GM21529 (cell line): ENCODE data around the gene CEP78.
A peak's percentile ranks its signal among the peaks of the same experiment; 100 is the strongest.

Source experiments
- ATAC-seq: cut with Tn5 transposase; IDR thresholded peaks from one replicate; pipeline ENCODE4 v1.9.1; 2021; ENCODE audit not compliant: unreplicated experiment

CEP78 gene

DNA sequence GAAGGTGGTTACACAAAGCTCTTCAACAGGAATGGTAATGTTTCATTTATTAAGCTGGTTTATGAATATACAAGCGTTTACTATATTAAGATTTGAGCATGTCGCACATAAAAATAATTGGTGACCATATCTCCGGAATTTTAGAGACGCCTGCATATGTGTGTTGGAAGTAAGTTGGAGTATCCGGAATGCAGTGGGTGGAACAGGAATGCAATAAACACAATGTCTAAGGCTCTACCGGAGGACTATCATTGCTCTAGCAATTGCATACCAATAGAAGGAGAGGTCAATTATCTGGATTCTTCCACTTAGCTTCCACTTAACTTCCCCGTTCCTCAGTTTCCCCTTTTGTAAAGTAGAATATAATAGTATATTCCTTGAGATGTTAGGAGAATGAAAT, 1.1 kb upstream of the CEP78 start:
- no peak for ATAC-seq

- no peak for ATAC-seq
These were observed 566 bp upstream of the CEP78 start for GRCh38 chr9:78235256-78235761.

DNA sequence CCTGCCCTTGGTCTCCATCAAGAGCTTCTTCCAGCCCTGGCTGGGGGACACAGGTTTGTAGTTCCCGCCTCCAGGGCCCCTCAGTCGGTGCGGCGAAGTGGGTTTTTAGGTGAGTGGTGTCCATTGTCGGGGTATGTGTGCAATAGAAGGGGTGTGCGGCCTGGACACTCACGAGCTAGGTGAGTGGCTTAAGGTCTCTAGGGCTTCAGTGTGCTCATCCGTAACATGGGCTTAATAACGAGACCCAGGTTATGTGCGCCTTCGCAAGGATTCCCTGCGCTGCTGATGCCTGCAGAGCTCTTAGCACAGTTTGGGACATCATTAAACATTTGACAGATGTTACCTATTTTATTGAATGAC, 656 bp downstream of the CEP78 start:
- ATAC-seq: peak; percentile 18

DNA sequence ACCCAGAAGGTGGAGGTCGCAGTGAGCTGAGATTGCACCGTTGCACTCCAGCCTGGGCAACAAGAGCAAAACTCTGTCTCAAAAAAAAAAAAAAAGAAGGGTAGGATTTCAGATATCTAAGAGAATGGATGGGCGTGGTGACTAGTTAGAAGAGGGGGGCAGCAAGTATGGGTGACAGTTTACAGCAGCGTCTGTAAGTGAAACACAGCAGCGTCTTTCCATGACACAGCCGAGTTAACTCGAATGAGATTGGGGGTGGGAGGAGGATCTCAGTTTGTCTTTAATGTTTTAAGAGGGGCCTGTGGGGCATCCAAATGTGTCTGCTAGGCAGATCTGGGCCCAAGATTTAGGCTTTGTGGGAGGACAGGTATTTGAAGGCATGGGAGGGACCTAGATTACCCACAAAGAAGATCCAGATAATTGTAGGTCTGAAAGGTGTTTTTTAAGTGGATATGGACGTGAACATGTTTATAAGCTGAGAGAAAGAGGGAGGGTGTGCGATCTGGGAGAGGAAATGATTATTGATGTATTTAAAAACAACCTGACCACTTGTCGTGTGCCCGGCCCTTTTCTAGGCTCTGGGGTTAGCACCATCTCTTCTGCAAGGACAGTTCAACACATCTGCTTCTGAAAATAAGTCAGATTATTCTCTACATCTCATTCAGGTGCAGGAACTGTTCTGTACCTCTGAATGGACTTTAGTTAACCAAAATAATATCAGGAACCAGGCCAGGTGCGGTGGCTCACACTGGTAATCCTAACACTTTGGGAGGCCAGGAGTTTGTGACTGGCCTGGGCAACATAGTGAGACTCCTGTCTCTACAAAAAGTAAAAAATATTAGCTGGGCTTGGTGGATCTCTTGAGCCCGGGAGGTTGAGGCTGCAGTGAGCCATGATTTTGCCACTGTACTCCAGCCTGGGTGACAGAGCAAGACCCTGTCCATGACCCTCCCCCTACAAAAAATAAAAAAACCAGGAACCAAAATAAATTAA, 2.5 kb downstream of the CEP78 start:
- ATAC-seq: no peak

DNA sequence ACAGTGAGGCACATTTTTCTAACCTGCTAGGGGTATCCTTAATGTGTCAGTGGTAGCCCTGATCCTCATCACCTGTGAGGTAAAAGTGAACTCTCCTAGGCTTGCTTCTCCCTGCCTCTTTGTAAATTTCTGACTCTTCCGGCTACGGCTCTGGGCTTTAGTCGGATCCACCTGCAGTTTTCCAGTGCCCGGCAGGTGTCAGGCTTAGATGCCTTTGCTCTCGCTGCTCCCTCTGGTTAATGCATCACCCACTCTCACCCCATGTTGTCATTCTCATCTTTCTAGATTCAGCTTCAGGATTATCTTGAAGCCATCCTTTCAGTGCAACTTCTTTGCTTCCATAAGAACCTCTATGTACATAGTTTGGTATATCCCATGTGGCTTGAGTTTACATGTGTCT, 3.6 kb downstream of the CEP78 start:
- no peak for ATAC-seq

DNA sequence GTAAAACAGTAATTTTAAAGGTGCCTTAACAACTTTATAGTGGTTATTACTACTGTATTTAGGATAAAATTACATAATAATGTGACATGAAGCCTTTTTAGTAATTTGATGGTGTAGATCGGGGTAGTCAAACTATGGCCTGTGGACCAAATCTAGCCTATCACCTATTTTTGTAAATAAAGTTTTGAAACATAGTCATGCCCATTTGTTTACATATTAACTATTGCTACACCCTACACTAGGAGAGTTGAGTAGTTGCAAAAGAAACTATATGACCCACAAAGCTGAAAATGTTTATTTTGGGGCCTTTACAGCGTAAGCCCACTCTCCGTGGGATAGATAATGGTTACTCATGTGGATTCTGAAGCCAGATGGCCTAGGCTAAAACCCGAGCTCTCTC, 6.2 kb downstream of the CEP78 start:
- no peak for ATAC-seq

GRCh38 chr9:78243130-78243529, 7.3 kb downstream of the CEP78 start:
- ATAC-seq: no peak

DNA sequence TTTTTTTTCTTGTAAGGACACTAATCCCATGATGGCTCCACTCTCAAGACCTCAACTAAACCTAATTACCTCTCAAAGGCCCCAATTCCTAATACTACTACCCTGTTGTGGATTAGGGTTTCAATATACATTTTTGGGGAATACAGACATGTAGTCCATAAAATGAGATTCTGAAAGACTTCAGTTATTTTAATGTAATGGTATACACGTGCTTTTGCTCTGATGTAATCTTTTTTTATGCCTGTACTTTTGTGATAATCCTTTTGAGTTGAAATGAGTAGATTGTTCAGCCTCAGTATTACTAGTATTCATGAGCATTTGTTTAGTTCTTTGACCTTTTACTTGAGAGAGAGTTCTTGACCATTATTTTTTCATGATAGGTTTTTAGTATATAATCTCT, 9.5 kb downstream of the CEP78 start:
- ATAC-seq: no peak

- ATAC-seq: no peak
These were observed 12.8 kb downstream of the CEP78 start for GRCh38 chr9:78248635-78249034.

DNA sequence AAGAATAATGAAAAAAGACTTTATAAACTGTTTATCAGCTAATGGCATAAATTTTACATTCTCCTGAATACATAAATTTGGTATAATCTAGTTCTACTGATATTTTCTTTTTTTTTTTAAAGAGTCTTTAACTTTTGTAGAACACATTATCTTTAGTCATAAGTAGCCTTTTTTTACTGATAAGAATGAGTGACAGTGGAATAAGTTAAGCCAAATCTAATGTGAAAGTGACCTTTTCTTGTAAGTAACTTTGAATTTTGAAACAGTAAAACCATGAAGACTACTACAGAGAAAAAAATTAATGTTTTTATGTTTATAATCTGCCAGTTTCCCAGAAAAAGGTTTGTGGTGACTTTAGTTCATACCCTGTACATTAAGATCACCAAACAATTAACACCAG, 13.7 kb downstream of the CEP78 start:
- ATAC-seq: no peak

GRCh38 chr9:78252616-78253015, 16.7 kb downstream of the CEP78 start:
- ATAC-seq: no peak

DNA sequence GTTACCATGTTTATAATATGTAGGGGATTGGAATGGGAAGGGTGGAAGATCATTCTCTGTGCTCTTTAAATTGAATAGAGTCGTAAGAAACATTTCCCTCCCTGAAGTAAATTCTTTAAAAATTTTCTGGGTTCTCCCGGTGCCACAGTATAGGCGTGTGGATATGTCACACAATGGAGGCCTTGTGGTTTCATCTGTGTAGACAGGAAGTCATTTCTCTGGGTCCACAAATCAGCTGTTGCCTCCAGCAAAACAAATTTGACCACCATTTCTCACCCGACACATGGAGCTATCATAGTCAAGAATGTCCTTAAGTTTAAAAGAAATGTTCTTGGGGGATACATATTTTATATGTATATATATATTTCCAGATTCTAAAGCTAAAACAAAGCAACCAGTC, 17.4 kb downstream of the CEP78 start:
- ATAC-seq: no peak

GRCh38 chr9:78261403-78262001, 25.6 kb downstream of the CEP78 start:
- no peak for ATAC-seq

GRCh38 chr9:78262655-78263054, 26.8 kb downstream of the CEP78 start:
- no peak for ATAC-seq

DNA sequence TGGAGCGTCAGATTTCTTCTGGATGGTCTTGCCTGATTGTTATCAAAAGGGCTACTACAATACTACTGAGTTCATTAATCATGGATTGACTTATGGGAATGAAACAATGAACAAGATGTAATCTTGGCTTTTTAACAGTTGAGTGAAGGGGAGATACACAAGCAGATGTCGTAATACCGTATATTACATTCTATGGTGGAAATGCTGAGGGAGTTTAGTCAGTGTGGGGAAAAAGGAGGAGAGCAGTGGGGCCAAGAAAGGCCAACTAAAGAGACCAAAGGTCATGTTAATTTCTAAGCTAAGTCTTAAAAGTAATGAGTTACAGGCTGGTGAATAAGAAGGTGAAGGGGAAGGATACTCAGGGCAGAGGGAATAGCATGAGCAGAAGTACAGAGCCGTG, 32.0 kb downstream of the CEP78 start:
- no peak for ATAC-seq

DNA sequence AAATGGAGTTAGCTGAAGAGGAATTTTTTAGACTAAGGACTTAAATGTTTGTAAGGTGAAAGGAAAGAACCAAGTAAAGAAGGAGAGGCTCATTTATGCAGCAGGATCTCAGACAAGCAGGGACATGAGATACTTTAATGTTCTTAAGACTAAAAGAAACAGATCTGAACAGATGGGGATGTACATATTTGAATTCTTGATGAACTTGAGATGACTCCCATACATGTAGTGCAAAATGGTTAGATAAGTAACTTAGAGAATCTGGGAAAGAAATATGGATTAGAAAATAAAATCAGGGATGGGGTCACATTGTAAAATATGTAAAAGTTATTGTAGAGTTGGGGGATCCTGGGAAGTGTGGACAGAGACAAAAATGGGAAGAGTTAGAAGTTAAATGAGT, 33.9 kb downstream of the CEP78 start:
- no peak for ATAC-seq

GRCh38 chr9:78272307-78272706, 36.4 kb downstream of the CEP78 start:
- ATAC-seq: no peak

DNA sequence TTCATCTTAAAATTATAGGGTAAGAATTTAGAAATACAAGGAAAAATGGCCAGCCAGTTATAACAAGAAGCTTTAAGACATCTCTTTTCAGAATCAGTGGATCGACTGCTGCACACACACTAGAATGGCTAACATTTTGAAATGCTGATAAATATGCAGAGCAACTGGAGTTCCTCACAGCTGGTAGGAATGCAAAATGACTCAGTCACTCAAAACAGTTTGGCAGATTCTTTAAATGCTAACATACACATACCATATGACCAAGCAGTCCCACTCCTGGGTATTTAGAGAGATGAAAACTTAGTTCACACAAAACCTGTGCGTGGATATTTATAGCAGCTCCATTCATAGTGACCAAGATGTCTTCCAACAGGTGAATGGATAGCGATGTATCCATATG, 37.9 kb downstream of the CEP78 start:
- ATAC-seq: no peak

GRCh38 chr9:78278177-78278777, 42.4 kb downstream of the CEP78 start:
- no peak for ATAC-seq

GRCh38 chr9:78278801-78279200, 42.9 kb downstream of the CEP78 start:
- ATAC-seq: no peak

- ATAC-seq: no peak
These were observed 45.2 kb downstream of the CEP78 start for GRCh38 chr9:78280982-78281668.
